ENCODE results near the gene MYH10.

Gene MYH10

GRCh38 chr17:8602679-8603078 lies 27.8 kb downstream of the MYH10 start:
- no peak for DNase-seq

- no peak for DNase-seq
Observed at GRCh38 chr17:8599351-8600011, 31.0 kb downstream of the MYH10 start.

- no peak for DNase-seq
Observed at GRCh38 chr17:8598913-8599312, 31.6 kb downstream of the MYH10 start.

- DNase-seq, result no peak
Observed at GRCh38 chr17:8593830-8594229, 36.7 kb downstream of the MYH10 start.

- DNase-seq, result no peak
Observed at GRCh38 chr17:8593276-8593675, 37.2 kb downstream of the MYH10 start.

GRCh38 chr17:8588877-8589554 lies 41.5 kb downstream of the MYH10 start:
- DNase-seq, result no peak

GRCh38 chr17:8586766-8587165 lies 43.8 kb downstream of the MYH10 start:
- DNase-seq, result no peak

GRCh38 chr17:8585911-8586310 lies 44.6 kb downstream of the MYH10 start:
- DNase-seq, result no peak

GRCh38 chr17:8583954-8584353 lies 46.6 kb downstream of the MYH10 start:
- DNase-seq, result no peak

GRCh38 chr17:8580952-8581658 lies 49.4 kb downstream of the MYH10 start:
- DNase-seq, result no peak

GRCh38 chr17:8577868-8578267 lies 52.7 kb downstream of the MYH10 start:
- no peak for DNase-seq

GRCh38 chr17:8576559-8577294 lies 53.8 kb downstream of the MYH10 start:
- no peak for DNase-seq

- DNase-seq, result no peak
Observed at GRCh38 chr17:8574687-8575086, 55.8 kb downstream of the MYH10 start.

- DNase-seq, result no peak
Observed at GRCh38 chr17:8572764-8573163, 57.8 kb downstream of the MYH10 start.

- DNase-seq, result no peak
Observed at GRCh38 chr17:8563981-8564602, 66.4 kb downstream of the MYH10 start.

GRCh38 chr17:8563024-8563776 lies 67.3 kb downstream of the MYH10 start:
- DNase-seq, result no peak

- DNase-seq, result no peak
Observed at GRCh38 chr17:8558144-8558543, 72.4 kb downstream of the MYH10 start.

- DNase-seq, result no peak
Observed at GRCh38 chr17:8557176-8557806, 73.2 kb downstream of the MYH10 start.

GRCh38 chr17:8556074-8556473 lies 74.5 kb downstream of the MYH10 start:
- DNase-seq, result no peak

- DNase-seq, result no peak
Observed at GRCh38 chr17:8555062-8555461, 75.5 kb downstream of the MYH10 start.

GRCh38 chr17:8552577-8553320 lies 77.8 kb downstream of the MYH10 start:
- DNase-seq, result no peak
